ENCODE measurements around the gene KLHL29. TPM values are rescaled to one million over a fixed set of nuclear protein-coding genes. Genes with fewer than 3 reads are reported as not detected.

Gene KLHL29
- total and polyA plus RNA-seq, 2 experiments from 2014 or later = 5.6 to 11.0 TPM

DNA sequence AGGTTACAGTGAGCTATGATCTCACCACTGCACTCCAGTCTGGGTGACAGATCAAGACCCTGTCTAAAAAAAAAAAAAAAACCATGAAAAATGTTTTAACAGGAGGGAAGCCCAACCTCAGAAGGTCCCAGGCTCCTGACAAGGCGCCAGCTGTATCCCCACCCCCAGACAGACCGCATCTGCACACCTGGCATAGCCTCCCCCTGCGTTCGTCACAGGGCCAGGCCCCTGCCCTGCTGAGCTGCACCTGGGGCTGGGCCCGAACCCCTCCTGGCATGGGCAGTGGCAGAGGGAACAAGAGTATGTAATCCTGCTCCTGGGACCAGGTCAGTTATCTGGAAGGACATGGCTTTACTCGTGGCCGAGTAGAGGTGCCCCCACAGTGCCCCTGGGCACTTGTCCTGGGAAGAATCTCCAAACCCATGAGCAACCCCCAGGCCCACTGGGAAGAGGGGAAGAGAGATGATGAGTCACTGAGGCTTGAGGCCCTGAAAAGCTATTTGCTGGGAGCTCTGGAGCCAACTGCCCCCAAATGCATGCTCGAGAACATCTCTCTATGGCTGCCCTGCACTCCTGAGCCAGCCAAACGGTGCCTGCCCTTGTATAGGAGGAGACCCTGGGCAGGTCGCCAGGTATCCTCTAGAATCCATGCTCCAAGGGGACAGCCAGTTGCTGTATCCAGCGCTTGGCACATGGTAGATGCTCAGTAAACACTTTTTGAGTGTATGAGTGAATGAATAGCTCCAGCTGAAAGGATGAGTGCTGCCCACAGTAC, 276.5 kb downstream of the KLHL29 start:
- no peak for TF ChIP-seq CTCF (IDR thresholded peaks at IDR 0.05; ENCODE audit: low read depth, low read length)
- Histone ChIP-seq H3K27me3 (peaks cover 7% of the 10 kb centered on the region), H3K27ac (no peak overlapping the region), H3K4me3 (no peak overlapping the region), H3K4me1 (ENCODE audit: low read depth) (peaks cover 7% of the 10 kb centered on the region), H3K36me3 (no peaks in the 10 kb centered on the region), H3K9me3 (ENCODE audit: low read depth) (no peaks in the 10 kb centered on the region)
- no peak for DNase-seq (ENCODE audit: low read depth in 1 of 2, low spot score in 1 of 2)

- peaks cover 7% of the 10 kb centered on the region for H3K4me1 ChIP-seq (ENCODE audit: low read depth)
- no peak overlapping the region for H3K27ac ChIP-seq
- no peak for TF ChIP-seq CTCF (IDR thresholded peaks at IDR 0.05; ENCODE audit: low read depth, low read length)
Observed at GRCh38 chr2:23662466-23662865, 277.5 kb downstream of the KLHL29 start.

DNA sequence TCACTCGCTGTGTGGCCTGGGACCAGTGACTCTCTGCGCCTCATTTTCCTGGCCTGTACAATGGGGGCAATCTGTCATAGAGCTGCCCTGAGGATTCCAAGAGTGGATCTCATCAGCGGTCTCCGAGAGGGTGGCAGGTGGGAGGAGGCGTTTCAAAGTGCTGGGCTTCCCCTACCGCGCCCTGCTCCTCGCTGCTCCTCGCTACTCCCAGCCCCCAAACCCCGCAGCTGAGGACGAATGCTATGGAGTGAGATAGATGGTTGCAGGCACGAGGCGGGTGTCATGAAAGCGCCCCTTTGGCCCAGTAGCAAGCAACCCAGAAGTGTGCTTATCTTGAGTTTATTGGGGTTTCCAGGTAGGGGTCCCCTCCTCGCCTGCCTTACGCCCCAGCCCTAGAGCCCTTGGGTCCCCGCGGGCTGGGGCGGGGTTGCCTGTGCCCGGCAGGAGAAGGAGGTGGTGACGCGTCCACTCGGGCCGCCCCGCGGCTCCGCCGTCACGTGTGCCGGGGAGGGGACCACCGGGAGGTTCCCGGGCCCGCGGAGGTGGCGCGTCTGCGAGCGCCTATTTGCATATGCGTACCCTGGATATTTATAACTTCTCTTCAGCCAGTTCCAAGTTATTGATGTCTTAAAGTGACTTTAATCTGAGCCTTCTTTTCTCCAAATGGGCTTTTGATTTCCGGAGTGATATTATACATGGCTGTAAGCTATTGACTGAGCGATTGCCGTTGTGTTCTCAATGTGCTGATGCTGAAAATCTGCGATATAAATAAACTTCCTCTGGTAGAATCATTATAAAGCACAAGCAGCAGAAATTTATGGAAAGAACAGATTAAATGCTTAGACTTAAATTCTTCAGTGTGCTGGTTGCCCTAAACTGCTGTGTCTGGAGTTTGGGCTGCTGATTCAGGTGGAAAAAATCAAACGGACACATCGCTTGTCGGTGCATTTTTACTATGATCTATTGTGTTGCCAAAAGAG, 278.3 kb downstream of the KLHL29 start:
- H3K9me3 ChIP-seq (ENCODE audit: low read depth) = no peaks in the 10 kb centered on the region

More at GRCh38 chr2:23662466-23662865, 277.5 kb downstream of the KLHL29 start:
- Histone ChIP-seq H3K4me3 (no peak overlapping the region), H3K36me3 (no peaks in the 10 kb centered on the region), H3K9me3 (ENCODE audit: low read depth) (no peaks in the 10 kb centered on the region), H3K27me3 (peaks cover 7% of the 10 kb centered on the region)
- DNase-seq (ENCODE audit: low read depth in 1 of 2, low spot score in 1 of 2) = no peak

DNA sequence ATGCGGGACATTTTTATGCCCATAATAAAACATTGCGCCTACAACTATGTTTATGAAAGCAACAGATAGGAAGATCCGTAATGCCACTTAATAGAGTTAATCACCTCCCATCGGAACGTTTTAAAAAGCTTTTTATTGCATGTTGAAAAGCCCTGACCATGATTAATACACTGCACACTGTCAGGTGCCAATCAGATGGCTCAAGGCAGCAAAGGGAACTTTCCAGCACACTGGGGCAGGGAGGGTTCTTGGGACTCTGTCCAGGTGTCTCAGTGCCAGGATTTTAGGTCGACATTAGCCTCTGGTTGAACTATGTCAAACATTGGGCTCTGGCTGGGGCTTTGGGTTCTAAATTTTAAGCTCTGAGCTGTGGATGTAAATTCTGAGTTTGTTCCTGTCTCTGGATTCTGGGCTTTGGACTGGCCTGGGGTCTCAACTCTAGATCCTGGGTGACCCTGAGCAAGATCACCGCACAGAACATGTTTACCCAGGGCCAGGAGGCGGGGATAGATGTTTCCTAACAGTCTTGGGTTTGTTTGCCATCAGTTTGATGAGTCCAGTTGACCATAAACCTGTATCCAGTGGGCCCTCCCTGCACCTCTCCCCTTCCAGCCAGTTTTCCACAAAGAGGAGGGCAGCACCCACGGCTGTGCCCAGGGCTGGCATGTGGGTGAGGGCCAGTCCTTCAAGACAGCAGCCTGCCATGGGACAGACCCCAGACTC, 279.2 kb downstream of the KLHL29 start:
- no peak for DNase-seq (ENCODE audit: low read depth in 1 of 2, low spot score in 1 of 2)
- TF ChIP-seq CTCF (IDR thresholded peaks at IDR 0.05; ENCODE audit: low read depth, low read length) = no peak
- no peaks in the 10 kb centered on the region for H3K9me3 ChIP-seq (ENCODE audit: low read depth)
- H3K4me3 ChIP-seq = no peak overlapping the region
- H3K27ac ChIP-seq = no peak overlapping the region
- peaks cover 7% of the 10 kb centered on the region for H3K27me3 ChIP-seq
- no peaks in the 10 kb centered on the region for H3K36me3 ChIP-seq
- H3K4me1 ChIP-seq (ENCODE audit: low read depth) = peaks cover 7% of the 10 kb centered on the region

More for the DNA sequence above, 278.3 kb downstream of the KLHL29 start:
- no peak for TF ChIP-seq CTCF (IDR thresholded peaks at IDR 0.05; ENCODE audit: low read depth, low read length)
- Histone ChIP-seq H3K4me1 (ENCODE audit: low read depth) (peaks cover 7% of the 10 kb centered on the region), H3K4me3 (no peak overlapping the region), H3K27me3 (peaks cover 7% of the 10 kb centered on the region), H3K27ac (no peak overlapping the region), H3K36me3 (no peaks in the 10 kb centered on the region)
- DNase-seq (ENCODE audit: low read depth in 1 of 2, low spot score in 1 of 2) = peak; percentile 13 to 24
